ENCODE data around the gene CCL25.

DNA sequence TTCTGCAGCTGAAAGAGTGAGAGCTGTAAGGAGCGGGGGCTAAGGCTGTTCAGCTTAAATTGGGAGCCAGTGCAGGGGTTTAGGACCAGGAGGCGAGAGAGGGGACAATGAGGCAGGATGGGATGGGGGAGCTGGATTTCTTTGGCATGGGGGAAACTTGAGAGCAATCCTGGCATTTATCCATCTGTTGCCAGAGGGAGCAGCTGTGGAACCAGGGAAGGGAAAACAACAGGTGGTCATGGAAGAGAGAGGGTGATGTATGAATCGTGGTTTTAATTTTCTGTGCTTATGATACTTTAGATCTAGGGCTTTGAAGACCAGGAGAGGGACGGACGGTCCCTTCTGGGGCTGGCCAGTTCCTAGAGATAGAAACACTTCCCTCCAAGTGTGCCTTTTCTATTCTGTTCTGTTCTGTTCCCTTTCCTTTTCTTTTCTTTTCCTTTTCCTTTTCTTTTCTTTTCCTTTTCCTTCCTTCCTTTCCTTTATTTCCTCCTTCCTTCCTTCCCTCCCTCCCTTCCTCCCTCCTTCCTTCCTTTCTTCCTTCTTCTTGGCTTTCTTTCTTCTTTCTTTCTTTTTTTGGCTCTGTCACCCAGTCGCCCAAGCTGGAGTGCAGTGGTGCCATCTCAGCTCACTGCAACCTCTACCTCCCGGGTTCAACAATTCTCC lies 16.0 kb upstream of the CCL25 start:
- TF ChIP-seq CREBBP (IDR thresholded peaks at IDR 0.05; ENCODE audit: low read depth, low read length) = no peak
- TF ChIP-seq FOXJ3 (CRISPR knock-in tag; IDR thresholded peaks at IDR 0.05) = no peak
- TF ChIP-seq ZNF766 (CRISPR knock-in tag; conservative IDR thresholded peaks at IDR 0.05) = no peak
- no peak for TF ChIP-seq POLR2A (conservative IDR thresholded peaks at IDR 0.05)
- TF ChIP-seq RCOR1 (IDR thresholded peaks at IDR 0.05; ENCODE audit: borderline replicate concordance in 1 of 2, low read depth in 2 of 2, low read length in 2 of 2) = no peak
- TF ChIP-seq MAFK (IDR thresholded peaks at IDR 0.05; ENCODE audit: low read length) = no peak
- TF ChIP-seq, protein P1, sequence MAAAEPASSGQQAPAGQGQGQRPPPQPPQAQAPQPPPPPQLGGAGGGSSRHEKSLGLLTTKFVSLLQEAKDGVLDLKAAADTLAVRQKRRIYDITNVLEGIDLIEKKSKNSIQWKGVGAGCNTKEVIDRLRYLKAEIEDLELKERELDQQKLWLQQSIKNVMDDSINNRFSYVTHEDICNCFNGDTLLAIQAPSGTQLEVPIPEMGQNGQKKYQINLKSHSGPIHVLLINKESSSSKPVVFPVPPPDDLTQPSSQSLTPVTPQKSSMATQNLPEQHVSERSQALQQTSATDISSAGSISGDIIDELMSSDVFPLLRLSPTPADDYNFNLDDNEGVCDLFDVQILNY (CRISPR knock-in tag; IDR thresholded peaks at IDR 0.05) = no peak
- TF ChIP-seq ZNF3 (CRISPR knock-in tag; IDR thresholded peaks at IDR 0.05) = no peak
- no peak for TF ChIP-seq CREB1 (IDR thresholded peaks at IDR 0.05)
- TF ChIP-seq CREB1 (CRISPR knock-in tag; IDR thresholded peaks at IDR 0.05) = no peak
- no peak for TF ChIP-seq SP1 (CRISPR knock-in tag; IDR thresholded peaks at IDR 0.05)
- TF ChIP-seq, protein P2, sequence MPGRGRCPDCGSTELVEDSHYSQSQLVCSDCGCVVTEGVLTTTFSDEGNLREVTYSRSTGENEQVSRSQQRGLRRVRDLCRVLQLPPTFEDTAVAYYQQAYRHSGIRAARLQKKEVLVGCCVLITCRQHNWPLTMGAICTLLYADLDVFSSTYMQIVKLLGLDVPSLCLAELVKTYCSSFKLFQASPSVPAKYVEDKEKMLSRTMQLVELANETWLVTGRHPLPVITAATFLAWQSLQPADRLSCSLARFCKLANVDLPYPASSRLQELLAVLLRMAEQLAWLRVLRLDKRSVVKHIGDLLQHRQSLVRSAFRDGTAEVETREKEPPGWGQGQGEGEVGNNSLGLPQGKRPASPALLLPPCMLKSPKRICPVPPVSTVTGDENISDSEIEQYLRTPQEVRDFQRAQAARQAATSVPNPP (IDR thresholded peaks at IDR 0.05; ENCODE audit: borderline replicate concordance, insufficient read depth, insufficient read length) = no peak
- TF ChIP-seq, protein P3, sequence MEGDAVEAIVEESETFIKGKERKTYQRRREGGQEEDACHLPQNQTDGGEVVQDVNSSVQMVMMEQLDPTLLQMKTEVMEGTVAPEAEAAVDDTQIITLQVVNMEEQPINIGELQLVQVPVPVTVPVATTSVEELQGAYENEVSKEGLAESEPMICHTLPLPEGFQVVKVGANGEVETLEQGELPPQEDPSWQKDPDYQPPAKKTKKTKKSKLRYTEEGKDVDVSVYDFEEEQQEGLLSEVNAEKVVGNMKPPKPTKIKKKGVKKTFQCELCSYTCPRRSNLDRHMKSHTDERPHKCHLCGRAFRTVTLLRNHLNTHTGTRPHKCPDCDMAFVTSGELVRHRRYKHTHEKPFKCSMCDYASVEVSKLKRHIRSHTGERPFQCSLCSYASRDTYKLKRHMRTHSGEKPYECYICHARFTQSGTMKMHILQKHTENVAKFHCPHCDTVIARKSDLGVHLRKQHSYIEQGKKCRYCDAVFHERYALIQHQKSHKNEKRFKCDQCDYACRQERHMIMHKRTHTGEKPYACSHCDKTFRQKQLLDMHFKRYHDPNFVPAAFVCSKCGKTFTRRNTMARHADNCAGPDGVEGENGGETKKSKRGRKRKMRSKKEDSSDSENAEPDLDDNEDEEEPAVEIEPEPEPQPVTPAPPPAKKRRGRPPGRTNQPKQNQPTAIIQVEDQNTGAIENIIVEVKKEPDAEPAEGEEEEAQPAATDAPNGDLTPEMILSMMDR (IDR thresholded peaks at IDR 0.05 in 2 of 3, conservative IDR thresholded peaks at IDR 0.05 in 1 of 3; ENCODE audit: insufficient read depth in 2 of 3, low read depth in 1 of 3, low read length in 3 of 3) = no peak
- TF ChIP-seq OTX1 (CRISPR knock-in tag; IDR thresholded peaks at IDR 0.05) = no peak
